ENCODE results near the gene CHD3.
"Not testable (repeated sequence)": the region's sequence is repeated elsewhere in the genome, so short reads cannot be mapped to it uniquely, and the experiment has no call there.

CHD3 gene

DNA sequence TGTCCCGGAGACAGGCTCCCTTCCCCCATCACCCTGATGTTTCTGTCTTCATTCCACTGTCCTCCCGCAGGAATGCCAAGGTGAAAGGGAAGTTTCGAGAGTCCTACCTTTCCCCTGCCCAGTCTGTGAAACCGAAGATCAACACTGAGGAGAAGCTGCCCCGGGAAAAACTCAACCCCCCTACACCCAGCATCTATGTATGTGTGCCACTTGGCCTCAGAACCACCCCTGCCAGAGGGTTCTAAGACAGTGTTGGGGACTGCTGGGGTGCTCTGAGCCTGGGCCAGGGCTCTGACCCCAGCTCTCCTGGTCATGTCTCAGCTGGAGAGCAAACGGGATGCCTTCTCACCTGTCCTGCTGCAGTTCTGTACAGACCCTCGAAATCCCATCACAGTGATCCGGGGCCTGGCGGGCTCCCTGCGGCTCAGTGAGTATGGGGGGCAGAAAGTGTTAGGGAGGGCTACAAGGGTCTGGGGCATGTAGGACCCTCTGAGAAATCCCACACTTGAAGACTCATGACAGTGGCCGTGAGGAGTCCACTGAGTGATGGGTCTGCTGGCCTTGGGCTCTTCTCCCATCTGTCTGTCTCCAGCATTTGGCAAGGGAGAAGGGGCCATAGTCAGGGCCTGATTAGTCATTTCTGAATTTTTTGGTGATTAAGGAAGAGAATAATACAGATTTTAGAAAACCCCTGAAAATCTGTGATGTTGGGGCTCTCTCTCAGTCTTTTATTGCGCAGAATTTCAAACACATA, 38.7 kb upstream of the CHD3 start:
- DNase-seq (ENCODE audit: low read depth): no peak

DNA sequence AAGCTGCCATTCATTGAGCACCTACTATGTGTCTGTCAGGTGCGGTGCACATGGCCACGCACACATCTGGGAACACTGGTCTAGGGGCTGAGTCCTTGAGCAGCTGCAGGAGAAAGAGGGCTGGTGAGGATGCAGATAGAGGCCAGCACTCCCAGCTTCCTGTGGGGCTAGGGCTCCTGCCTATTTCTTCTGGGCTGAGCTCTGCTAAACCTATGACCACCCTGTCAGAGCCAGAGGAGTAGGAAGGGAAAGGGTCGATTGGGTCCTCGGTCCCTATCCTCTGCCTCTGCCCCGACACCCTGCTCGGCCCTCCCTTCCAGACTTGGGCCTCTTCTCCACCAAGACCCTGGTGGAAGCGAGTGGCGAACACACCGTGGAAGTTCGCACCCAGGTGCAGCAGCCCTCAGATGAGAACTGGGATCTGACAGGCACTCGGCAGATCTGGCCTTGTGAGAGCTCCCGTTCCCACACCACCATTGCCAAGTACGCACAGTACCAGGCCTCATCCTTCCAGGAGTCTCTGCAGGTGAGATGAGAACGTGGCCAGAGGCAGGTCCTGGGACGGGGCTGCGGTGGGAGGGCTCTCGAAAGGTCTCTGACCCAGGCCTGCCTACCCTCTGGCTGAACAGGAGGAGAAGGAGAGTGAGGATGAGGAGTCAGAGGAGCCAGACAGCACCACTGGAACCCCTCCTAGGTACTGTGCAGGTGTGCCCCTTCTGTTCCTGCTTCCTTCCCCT, 37.7 kb upstream of the CHD3 start:
- DNase-seq (ENCODE audit: low read depth): no peak

- no peak for DNase-seq (ENCODE audit: low read depth)
These were observed 36.9 kb upstream of the CHD3 start for GRCh38 chr17:7851438-7852261.

DNA sequence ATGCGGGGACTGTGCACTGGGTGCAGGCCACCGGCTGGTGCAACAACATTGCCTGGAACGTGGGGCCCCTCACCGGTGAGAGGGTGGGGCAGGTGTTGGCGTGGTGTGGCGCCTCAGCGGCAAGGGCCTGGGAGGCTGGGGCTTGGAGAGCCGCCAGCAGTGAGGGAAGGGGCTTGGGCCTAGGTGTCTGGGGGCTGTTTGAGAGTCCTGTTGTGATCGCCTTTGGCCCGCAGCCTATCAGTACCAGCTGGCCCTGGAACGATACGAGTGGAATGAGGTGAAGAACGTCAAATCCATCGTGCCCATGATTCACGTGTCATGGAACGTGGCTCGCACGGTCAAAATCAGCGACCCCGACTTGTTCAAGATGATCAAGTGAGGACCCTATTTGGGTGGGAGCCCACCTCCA, 36.3 kb upstream of the CHD3 start:
- no peak for DNase-seq (ENCODE audit: low read depth)

GRCh38 chr17:7852919-7853690, 35.5 kb upstream of the CHD3 start:
- DNase-seq (ENCODE audit: low read depth): no peak

DNA sequence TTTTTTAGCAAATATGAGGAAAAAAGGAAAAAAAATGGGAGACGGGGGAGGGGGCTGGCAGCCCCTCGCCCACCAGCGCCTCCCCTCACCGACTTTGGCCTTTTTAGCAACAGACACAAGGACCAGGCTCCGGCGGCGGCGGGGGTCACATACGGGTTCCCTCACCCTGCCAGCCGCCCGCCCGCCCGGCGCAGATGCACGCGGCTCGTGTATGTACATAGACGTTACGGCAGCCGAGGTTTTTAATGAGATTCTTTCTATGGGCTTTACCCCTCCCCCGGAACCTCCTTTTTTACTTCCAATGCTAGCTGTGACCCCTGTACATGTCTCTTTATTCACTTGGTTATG, 34.9 kb upstream of the CHD3 start:
- DNase-seq (ENCODE audit: low read depth): no peak

DNA sequence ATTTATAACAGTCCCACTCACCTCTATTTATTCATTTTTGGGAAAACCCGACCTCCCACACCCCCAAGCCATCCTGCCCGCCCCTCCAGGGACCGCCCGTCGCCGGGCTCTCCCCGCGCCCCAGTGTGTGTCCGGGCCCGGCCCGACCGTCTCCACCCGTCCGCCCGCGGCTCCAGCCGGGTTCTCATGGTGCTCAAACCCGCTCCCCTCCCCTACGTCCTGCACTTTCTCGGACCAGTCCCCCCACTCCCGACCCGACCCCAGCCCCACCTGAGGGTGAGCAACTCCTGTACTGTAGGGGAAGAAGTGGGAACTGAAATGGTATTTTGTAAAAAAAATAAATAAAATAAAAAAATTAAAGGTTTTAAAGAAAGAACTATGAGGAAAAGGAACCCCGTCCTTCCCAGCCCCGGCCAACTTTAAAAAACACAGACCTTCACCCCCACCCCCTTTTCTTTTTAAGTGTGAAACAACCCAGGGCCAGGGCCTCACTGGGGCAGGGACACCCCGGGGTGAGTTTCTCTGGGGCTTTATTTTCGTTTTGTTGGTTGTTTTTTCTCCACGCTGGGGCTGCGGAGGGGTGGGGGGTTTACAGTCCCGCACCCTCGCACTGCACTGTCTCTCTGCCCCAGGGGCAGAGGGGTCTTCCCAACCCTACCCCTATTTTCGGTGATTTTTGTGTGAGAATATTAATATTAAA, 34.4 kb upstream of the CHD3 start:
- DNase-seq (ENCODE audit: low read depth): no peak

GRCh38 chr17:7854851-7855659, 33.5 kb upstream of the CHD3 start, which contains the start of gene TMEM88:
TSS of gene TMEM88 (plus strand) at chr17:7855066. CDS start at chr17:7855075, 9 bp downstream.
- DNase-seq (ENCODE audit: low read depth): no peak

- DNase-seq (ENCODE audit: low read depth): no peak
These were observed 33.0 kb upstream of the CHD3 start for GRCh38 chr17:7855660-7856010.

DNA sequence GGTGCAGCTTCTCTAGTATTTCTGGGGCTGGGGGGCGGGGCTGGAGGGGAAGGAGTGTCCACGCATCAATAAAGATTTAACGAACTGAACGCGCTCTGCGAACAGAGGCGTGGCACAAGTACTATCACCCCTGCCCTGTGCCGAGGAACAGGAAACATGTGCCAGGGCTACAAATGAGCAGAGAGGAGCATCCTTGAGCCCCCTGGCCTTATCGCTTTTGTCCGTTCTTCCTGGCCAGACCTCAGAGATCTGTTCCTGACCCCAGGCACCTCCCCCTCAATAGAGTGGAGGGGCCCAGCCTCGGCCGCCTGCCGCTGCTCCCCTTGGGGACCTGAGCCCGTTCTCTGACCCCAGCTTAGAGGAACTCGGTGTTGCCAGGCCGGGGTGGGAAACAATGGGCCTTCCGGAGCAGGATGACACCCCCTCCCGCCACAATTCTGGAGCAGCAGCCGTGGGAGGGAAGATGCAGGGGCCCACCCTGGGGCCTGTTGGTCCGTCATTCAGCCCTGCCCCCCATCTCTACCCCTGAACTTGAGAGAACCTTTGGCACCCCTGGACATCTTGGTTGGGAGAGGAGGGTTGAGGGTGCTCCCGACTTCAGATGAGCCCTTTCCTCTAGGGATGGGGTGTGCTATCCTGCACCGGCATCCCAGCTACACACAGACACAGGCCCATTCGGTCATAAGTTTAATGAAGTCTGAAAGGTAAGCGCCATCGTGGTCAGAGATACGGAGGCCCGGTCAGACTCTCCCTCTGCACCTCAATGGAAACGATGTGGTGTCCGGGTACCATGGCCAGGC, 32.4 kb upstream of the CHD3 start:
- DNase-seq (ENCODE audit: low read depth): no peak

- peak; percentile 98 for DNase-seq (ENCODE audit: low read depth)
These were observed 31.5 kb upstream of the CHD3 start, which contains the start of gene NAA38 for GRCh38 chr17:7856811-7857712. TSS of gene NAA38 (minus strand) at chr17:7857559. CDS start at chr17:7857463, 96 bp downstream.

- peak; percentile 67 for DNase-seq (ENCODE audit: low read depth)
These were observed 30.7 kb upstream of the CHD3 start, which contains the start of gene CYB5D1 for GRCh38 chr17:7857713-7858521. TSS of gene CYB5D1 (plus strand) at chr17:7858003. CDS start at chr17:7858135, 132 bp downstream.

GRCh38 chr17:7858522-7858810, 30.1 kb upstream of the CHD3 start:
- no peak for DNase-seq (ENCODE audit: low read depth)

DNA sequence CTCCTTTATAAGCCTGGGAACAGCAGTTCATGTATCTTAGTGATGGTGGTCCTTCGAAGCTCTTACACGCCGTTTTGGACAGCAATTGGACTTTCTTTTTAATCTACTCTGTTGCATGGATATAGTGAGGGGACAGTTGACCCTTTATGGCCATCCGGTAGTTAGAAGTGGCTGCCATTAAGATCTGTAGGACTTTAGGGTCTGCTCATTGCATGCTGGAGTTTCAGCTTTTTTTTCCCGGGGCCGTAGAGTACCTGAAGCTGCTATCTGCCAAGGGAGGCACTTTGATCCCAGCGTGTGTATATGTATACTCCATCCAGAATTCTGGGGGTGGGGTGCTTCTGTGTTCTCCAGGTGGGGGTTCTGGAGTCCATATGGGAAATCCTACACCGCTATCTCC, 29.6 kb upstream of the CHD3 start:
- no peak for DNase-seq (ENCODE audit: low read depth)

- DNase-seq (ENCODE audit: low read depth): no peak
These were observed 25.7 kb upstream of the CHD3 start for GRCh38 chr17:7862692-7863437.

- DNase-seq (ENCODE audit: low read depth): not testable (repeated sequence)
These were observed 24.2 kb upstream of the CHD3 start for GRCh38 chr17:7864384-7864783.

Data from non-pigmented ciliary epithelial cell (primary cell).